NCI-H1417 treated with DMSO at 0.1 percent for 48 hours (cell line): ENCODE measurements around the gene CRYBG1.
"Not testable (repeated sequence)": the region's sequence is repeated elsewhere in the genome, so short reads cannot be mapped to it uniquely, and the experiment has no call there.

Experiments used
- DNase-seq: peaks from one replicate; lab custom pipeline; 2025; lab: John Stamatoyannopoulos, UW

The CRYBG1 gene

DNA sequence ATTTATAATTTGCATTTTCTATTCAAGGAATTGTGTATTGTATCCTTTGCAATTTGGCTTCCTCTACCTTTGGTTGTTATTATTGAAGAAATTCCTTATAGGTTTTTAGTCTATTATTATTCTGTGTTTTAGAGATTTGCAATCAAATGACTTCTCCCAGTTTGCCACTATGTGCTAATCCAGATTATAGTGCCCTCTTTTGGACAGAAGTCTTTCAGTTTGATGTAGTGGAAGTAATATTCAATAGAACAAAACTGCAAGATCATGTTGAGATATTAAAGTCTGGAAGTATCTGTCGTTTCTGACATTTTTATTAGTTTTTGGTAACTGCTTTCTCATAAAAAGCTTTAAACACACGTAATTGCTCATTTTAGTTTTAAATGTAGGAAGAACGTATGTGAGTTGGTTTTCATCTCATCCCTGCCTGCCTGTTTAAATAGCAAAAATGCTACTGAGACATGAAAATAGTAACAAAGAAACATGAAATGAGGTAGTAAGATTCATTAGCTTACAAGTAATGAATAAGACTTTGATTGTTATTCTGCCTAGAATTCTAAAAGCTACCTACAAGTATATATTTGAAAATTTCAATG, 195.9 kb downstream of the CRYBG1 start:
- DNase-seq = no peak

DNA sequence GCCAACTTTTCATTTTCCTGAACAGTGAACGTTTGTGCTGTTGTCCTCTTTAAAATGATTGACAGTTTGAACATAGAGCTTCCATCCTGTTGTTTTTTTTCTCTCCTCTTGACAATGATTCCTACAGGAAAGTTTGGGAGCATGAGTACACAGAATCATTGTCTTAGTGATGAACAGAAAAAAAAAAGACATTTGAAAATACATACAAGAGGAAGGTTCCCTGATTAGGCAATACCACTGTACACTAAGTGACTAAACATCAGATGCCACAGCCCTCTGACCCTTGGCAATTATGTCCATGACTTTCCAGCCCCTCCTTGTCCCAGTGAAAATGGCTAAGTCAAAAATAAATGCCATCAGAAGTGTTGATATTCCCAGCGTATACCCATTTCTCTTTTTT, 197.3 kb downstream of the CRYBG1 start:
- DNase-seq = no peak

DNA sequence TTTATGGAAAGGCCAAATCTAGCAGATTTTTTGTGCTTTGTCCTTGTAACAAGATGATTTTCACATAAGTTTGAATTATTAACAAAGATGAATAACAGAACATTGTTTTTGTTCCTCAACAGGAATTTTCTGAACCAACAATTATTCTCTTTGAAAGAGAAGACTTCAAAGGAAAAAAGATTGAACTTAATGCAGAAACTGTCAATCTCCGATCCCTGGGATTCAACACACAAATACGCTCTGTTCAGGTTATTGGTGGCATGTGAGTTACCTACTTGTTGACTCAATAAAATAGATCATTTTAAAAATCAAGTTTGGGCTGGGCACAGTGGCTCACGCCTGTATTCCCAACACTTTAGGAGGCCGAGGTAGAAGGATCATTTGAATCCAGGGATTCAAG, 197.8 kb downstream of the CRYBG1 start:
- DNase-seq = no peak

DNA sequence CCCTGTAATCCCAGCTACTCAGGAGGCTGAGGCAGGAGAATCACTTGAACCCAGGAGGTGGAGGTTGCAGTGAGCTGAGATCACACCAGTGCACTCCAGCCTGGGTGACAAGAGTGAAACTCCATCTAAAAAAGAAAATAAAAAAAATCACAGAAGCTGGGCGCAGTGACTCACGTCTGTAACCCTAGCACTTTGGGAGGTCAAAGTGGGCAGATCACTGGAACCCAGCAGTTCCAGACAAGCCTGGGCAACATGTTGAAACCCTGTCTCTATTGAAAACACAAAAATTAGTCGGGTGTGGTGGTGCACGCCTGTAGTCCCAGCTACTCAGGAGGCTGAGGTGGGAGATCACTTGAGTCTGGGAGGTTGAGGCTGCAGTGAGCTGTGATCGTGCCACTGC, 199.1 kb downstream of the CRYBG1 start:
- not testable (repeated sequence) for DNase-seq

DNA sequence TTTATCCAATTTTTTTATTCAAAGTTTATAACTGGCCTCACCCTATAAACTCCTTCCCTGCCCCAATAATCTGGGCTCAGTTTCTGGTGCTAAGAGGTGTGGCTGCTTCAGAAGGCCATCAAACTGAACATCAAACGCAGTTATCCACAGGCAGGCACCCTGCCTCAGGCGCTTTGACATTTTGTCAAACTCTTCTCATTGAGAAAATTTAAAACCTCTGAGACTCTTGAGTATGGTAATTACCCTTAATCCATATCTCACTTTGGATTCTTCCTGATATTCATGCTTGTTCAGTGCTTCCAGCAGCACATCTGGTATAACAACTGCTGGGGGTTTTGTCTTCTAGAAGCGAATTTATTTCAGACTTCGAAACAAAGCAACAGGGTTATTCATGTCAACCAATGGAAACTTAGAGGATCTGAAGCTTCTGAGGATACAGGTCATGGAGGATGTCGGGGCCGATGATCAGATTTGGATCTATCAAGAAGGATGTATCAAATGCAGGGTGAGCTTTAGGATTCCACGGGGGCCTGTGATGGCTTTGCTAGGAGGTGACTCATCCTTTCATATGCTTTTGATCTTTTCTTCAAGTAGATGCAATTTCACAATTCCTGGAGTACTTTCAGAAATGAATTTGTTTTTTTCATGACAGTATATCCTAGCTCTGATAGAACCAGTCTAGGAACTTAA, 200.6 kb downstream of the CRYBG1 start:
- no peak for DNase-seq

DNA sequence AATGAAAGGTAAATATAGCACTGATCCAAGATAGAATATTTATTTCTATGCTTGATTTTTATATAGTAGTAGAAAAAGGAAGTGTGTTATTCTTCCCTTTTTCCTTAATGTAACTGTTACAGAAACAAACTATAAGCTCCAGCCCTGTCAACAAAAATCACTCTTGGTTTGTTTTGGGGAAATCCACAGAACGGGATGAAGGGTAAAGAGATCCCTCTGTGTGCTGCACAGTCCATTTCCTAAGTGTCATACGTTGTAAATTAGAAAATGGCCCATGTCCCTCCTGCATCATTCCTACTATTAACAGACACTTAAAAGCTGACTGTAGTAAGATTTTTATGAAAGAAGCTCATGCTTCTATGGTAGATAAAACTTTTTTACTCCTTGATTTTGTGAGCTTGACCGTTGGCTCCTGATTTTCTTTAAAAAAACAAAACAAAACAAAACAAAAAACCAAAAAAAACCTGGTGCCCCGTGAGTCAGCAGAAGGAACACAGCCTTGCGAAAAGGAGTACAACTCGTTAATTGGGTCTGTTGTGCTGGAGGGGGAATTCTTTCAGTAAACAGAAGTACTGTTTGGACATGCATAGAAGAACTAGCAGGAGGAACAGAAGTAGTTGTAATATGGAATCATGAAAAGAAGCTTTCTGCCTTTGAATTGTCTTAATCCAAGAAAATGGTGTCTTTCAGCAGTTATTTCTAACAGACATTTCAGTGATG, 201.3 kb downstream of the CRYBG1 start:
- no peak for DNase-seq

DNA sequence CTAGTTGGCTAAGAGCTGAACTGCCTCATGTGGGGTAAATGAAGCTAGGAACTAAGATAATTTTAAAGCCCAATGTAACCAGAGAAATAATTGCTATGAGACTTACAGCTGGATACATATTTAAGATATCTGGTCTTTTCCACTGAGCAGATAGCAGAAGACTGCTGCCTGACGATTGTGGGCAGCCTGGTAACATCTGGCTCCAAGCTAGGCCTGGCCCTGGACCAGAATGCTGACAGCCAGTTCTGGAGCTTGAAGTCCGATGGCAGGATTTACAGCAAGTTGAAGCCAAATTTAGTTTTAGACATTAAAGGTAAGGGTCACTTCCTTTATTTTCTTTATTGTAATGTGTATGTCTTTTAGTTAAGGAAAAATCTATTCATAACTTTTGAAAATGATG, 203.1 kb downstream of the CRYBG1 start:
- DNase-seq = no peak

DNA sequence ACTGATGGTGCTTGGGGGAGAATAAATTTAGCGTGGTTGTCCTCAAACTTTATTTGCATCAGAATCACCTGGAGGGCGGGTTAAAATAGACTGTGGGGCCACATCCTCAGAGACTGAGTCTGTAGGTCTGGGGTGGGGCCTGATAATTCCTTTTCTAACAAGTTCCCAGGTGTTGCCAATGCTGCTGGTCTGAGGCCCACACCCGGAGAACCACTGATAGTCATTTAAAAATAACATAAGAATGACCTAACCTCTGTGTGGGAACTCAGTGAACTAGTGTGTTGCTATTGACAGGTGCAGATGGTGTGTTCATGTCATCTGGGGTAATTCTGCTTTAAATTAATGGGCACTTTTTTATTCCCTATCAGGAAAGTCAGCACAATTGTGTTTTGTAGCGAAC, 204.0 kb downstream of the CRYBG1 start:
- no peak for DNase-seq

DNA sequence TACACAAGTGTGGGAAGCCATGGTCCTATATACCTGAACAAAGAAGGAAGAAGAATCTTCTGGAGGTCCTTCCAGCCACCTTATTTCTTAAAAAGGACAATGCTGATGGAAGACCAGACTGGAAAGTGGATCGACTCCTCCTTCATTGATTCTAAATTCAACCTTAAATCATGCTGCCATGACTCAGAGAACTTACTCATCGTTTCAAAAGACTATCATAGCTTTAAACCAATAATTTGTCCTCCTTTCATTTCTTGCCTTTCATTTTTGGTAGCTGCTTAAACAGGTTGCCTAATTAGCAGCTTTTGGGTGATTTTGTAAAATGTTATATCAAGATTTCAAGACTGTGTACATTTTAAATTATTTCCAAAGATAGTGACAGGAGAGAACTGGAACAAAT, 208.0 kb downstream of the CRYBG1 start:
- DNase-seq = no peak

DNA sequence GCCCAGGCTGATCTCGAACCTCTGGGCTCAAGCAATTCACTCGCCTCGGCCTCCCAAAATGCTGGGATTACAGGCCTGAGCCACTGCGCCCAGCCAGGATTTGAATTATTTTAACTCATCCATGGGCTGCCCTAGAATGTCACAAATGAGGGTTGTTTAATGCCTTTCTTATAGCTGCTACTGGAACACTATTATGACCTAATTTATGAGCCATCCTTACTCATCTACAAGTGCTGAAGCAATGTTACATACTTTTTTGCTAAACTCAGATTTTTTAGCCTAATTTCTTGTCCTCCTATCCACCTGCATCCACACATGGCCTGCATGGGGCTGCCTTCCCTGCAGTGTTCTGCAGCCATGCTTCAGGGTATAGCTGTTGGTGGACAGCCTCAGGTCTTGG, 208.9 kb downstream of the CRYBG1 start:
- DNase-seq = no peak

DNA sequence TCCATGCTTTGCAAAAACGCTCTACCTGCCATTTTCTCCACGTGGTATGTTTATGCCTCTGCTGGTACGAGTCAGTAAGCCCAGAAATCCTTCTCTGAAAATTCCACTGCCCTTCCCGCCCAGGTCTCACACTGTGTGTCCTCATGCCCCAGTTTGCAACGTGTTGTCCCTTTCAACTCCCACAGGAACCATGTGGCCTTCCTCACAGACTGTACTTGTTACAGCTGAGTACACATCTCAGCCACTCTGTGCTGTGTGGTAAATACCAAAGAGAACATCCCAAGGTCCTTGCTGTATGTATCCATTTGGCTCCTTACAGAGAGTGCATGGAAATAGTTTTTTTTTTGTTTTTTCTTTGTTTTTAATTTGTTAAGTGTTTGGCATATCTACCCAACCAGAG, 211.9 kb downstream of the CRYBG1 start:
- no peak for DNase-seq

DNA sequence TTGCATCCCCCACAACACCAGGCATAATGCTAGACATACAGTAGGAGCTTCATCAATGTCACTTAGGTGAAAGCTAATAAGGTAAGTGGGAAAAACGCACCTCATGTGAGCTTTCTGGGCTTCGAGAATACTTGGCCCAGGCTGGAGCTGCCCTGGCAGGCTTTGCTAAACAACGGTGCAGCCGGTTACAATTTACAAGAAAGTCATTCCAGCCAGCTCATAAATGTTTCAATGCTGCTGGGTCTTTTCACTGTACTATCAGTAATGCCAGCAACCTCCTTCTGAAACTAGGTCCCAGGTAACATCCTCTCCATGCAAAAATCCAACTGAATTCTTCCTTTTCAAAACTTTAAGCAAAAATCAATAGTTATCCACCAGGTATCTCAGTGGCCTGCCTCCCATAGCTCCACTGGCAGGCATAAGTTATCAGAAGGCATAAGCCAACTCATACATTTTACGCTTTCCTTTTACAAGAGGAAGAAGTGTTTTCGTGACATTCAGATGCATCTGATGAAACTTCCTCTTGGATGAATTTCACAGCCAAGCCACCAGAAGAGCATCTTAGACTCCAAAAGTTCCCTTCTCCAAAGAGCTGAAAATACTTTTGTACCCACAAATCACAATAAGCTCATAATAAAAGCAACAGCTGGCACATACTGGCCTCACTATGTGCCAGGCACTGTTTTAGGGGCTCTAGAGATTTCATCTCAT, 212.5 kb downstream of the CRYBG1 start:
- DNase-seq = no peak

DNA sequence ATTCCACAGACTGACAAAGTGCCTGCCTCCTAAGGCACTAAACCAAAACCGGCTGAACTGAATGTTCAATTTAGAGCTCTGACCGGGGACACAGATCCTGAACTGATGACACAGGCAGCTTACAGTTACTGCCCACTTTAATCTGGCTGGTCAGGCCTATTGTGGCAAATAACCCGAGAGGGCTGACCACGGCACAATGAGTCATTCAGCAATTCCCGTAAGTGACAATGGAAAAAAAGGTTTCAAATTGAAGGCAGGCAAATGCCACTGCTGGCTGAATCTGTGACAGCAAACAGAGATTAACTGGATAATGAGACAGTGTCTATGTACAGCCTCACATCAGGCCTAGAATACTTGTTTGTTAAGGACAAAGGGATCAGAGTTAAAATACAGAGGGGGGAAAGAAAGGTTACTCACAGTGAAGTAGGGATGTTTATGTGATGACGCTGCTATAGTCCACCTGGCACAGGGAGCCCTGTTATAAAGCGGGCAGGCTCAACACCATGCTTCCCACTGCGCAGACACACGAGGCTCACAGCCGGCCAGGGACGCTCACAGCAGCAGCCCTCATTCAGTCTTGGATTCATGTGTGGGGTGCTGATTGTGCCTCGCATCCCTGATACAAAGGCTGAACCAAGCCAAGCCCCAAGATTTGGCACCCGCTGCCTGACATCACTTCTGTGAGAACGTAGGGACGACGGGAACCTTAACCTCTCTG, 214.4 kb downstream of the CRYBG1 start:
- no peak for DNase-seq

DNA sequence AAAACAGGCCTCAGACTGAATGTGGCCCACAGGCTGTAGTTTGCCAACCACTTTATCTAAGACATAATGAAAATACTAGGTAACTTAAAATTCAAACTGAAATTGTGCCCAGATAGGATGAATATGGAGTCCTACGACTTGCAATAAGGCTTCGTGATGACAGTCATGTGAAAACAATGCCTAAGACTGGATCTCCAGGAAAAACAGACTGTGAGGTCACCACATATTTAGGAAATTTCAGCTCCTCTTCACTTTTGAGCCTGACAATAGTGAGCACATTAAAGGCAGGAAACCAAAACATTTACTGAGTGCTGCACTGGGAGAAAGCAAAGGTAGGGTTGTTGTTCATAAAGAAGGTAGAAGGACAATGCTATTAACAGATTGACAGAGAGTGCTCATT, 218.8 kb downstream of the CRYBG1 start:
- no peak for DNase-seq

DNA sequence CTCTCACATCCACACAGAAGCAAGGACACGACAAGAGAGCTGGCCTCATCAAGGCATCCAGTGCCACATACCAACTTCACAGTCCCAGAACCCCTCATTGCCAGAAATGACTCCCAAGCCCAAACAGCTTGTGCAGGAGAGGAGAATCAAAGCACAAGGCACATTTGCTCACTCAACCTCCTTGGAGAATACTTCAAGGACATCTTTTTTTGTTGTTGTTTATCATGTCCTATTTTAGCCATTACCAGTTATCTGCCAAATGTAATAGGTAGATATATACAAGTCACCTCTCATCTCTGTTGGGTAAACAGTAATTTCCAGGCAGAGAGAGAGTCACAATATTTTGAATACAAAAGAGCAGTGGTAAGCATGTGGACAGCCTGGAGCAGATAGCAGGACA, 221.0 kb downstream of the CRYBG1 start:
- no peak for DNase-seq

DNA sequence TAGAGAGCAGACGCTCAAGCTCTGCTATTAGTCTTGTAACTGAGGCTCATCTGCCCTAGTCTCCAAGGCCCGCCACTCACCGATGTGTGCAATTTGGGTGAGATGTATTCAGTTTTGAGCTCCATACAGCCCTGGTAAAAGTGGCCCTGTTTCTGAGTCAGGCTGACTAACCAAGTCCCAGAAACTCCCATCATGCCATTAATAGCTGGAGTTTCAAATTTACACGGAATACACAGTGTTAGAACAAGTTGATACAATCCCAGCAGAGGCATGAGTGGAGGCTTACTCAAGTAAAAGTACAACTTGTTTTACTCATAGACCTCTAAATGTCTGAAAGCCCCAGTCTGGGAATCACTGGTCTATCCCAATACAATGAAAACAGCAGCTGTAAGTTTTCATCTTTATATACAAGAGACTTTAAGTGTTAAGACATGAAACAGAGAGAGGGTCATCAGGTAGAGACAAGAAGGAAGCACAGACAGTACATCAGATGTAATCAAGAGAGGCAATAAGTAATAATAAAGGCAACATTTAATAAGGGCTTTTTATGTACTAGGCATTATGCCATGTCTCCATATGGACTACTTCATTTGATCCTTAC, 226.4 kb downstream of the CRYBG1 start:
- no peak for DNase-seq

DNA sequence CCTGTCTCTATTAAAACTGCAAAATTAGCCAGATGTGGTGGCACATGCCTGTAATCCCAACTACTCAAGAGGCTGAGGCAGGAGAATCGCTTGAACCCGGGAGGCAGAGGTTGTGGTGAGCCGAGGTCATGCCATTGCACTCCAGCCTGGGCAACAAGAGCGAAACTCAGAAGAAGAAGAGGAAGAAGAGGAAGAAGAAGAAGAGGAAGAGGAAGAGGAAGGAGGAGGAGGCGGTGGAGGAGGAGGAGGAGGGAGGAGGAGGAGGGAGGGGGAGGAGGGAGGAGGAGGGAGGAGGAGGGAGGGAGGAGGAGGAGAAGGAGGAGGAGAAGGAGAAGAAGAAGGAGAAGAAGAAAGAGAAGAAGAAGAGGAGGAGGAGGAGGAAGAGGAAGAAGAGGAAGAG, 228.4 kb downstream of the CRYBG1 start:
- DNase-seq = not testable (repeated sequence)

DNA sequence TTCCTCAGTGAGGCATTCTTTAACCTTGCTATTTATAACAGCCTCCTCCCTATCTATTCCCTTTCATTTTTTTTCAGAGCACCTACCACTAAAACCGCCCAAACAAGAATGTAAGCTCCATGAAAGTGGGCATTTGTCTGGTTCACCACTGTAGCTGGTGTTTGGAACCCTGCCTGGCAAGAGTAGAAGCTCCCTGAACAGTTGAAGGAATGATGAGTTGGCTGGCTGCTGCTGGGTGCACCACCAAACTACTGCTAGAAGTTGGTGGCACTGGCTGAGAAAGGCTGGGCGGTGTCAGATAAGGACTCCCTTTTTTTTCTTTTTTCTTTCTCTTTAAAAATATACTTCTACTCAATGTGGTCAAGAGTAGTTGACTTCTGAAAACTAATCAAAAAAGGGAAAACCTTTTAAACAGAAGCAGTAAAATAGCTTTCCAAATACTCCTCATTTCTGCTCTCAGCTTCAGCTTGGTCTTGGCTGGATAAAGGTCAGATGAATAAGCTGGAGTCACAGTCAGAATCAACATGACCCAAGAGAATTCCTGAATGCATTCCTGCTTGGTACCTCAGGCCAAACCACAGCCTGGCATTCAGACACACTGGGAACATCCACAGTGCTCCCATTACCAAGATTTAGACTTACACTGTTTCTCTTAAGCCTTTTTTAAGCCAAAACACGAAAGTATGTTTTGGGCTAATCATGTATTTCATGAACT, 230.8 kb downstream of the CRYBG1 start:
- DNase-seq = no peak

DNA sequence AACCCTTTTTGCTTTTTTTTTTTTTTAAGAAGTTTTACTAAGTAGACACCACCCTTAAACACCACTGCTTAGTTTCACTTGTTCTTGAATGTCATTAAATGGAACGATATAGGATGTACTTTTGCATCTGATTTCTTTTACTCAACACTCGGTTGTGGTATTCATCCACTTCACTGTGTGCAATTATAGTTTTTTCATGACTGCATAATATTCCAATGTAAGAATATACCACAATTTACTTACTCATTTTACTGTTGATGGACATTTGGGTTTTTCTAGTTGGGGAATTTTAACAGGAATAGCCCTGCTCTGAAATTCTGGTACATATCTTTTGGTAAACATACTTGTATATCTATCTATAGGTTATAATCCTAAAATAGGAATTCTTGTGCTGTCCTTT, 238.9 kb downstream of the CRYBG1 start:
- no peak for DNase-seq

DNA sequence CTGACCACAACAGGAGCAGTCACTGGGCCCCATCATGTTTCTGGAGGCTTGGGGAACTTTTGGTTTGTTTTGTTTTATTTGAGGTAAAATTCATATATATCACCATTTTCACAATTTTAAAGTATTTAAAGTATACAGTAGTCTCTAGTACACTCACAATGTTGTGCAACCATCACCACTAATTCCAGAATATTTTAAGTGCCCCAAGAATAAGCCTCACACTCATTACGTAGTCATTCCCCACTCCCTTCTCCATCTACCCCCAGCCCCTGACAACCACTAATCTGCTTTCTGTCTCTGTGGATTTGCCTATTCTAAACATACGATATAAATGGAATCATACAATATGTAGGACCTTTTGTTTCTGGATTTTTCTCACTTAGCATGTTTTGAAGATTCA, 239.8 kb downstream of the CRYBG1 start:
- DNase-seq = no peak

DNA sequence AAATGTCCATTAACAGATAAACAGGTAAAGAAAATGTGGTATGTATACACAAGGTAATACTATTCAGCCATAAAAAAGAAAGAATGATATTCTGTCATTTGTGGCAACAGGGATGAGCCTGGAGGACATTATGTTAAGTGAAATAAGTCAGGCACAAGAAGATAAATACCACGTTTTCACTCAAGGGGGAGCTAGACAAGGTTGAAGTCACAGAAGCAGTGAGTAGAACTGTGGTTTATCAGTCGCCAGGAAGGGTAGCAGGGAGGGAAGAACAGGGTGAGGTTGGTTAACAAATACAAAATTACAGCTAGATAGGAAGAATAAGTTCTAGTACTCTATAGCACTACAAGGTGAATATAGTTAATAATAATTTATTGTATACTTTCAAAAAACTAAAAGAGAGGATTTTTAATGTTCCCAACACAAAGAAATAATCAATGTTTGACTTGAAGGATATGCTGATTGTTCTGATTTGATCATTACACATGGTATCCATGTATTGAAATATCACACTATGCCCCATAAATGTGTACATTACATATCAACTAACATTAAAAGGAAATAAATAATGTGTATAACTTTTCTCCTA, 247.7 kb downstream of the CRYBG1 start:
- DNase-seq = peak; percentile 36
